Prostate gland (tissue), 2 donors: ENCODE measurements around the gene CD302.

Source experiments
- POLR2A ChIP-seq: fragments of 450-650 bp; IDR thresholded peaks from one replicate; pipeline ENCODE4 v1.6.1; 2016; ENCODE audit warnings: antibody characterized with exemption, mild to moderate bottlenecking
- TF ChIP-seq, protein P1 (sequence below), 4 experiments: fragments of 200-600 bp in 2 of 4; fragments of 450-650 bp in 2 of 4; sonication (generic) in 2 of 4; IDR thresholded peaks; 1 replicate in 3 of 4; 2 replicates in 1 of 4; pipeline ENCODE4 v1.5.1; 2016 to 2019; ENCODE audit warnings: antibody characterized with exemption in 4 of 4, mild to moderate bottlenecking in 2 of 4, moderate library complexity in 2 of 4

DNA sequence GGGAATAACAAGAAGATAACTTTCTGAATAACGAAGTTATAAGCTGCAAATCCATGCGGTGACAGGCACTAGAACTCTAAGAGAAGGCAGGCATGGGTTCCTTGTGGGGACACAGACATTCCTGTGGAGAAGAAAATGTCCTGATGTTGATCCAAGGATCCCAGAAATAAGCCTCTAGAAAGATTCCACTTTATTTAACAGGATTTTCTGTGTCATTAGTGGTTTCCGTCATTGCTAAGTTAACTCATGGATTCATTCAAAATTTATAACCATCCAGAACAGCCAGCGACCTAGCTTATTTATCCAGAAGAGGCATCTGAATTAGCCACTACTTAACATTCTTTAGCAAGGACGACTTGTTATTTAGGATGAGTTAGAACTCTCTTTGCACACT is 10.0 kb upstream of the CD302 start:
- TF ChIP-seq, protein P1, sequence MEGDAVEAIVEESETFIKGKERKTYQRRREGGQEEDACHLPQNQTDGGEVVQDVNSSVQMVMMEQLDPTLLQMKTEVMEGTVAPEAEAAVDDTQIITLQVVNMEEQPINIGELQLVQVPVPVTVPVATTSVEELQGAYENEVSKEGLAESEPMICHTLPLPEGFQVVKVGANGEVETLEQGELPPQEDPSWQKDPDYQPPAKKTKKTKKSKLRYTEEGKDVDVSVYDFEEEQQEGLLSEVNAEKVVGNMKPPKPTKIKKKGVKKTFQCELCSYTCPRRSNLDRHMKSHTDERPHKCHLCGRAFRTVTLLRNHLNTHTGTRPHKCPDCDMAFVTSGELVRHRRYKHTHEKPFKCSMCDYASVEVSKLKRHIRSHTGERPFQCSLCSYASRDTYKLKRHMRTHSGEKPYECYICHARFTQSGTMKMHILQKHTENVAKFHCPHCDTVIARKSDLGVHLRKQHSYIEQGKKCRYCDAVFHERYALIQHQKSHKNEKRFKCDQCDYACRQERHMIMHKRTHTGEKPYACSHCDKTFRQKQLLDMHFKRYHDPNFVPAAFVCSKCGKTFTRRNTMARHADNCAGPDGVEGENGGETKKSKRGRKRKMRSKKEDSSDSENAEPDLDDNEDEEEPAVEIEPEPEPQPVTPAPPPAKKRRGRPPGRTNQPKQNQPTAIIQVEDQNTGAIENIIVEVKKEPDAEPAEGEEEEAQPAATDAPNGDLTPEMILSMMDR (IDR thresholded peaks at IDR 0.05) = no peak
- no peak for TF ChIP-seq POLR2A
